ENCODE measurements around the gene GYS1. TPM values are rescaled to one million over a fixed set of nuclear protein-coding genes. Genes with fewer than 3 reads are reported as not detected.

The GYS1 gene
- total RNA-seq, 4 donors from 2014 or later: 33.3 to 39.3 (median 37.3) TPM

- intact Hi-C loops (cut with DNase I): no loop called here
- Histone ChIP-seq H3K27ac (replicated peaks in 1 of 4) (peak overlapping the region; percentile 93 to 96 (median 94)), H3K4me3 (peak overlapping the region; percentile 65 to 82 (median 78)), H3K9me3 (no peaks in the 10 kb centered on the region), H3K36me3 (peaks cover 10 to 46% (median 33%) of the 10 kb centered on the region in 4 donors), H3K27me3 (no peaks in the 10 kb centered on the region), H3K4me1 (peaks cover 36 to 54% (median 48%) of the 10 kb centered on the region in 4 donors)
- no peak for DNase-seq (ENCODE audit: extremely low spot score)
- TF ChIP-seq CTCF (IDR thresholded peaks at IDR 0.05) (no peak), EP300 (IDR thresholded peaks at IDR 0.05) (no peak), POLR2A (IDR thresholded peaks at IDR 0.05; ENCODE audit: low read depth) (no peak), POLR2AphosphoS5 (IDR thresholded peaks at IDR 0.05) (no peak)
- WGBS: 90% methylated on average over 22 of the region's 22 CpGs
Observed at GRCh38 chr19:48991011-48991609, 2.0 kb downstream of the GYS1 start.

- intact Hi-C loops (cut with DNase I): no loop called here
- Histone ChIP-seq H3K36me3 (peaks cover 12 to 53% (median 40%) of the 10 kb centered on the region in 4 donors), H3K4me1 (peaks cover 36 to 52% (median 46%) of the 10 kb centered on the region in 4 donors), H3K4me3 (no peak overlapping the region), H3K27me3 (no peaks in the 10 kb centered on the region), H3K27ac (replicated peaks in 1 of 4) (peak overlapping the region in 3 of 4 donors; percentile 93 to 95 (median 94)), H3K9me3 (no peaks in the 10 kb centered on the region)
- no peak for TF ChIP-seq CTCF (IDR thresholded peaks at IDR 0.05)
- no peak for TF ChIP-seq EP300 (IDR thresholded peaks at IDR 0.05)
- no peak for TF ChIP-seq POLR2AphosphoS5 (IDR thresholded peaks at IDR 0.05)
- TF ChIP-seq POLR2A (IDR thresholded peaks at IDR 0.05; ENCODE audit: low read depth): no peak
- no peak for DNase-seq (ENCODE audit: extremely low spot score)
- WGBS: 63% methylated on average over 4 of the region's 4 CpGs
Observed at GRCh38 chr19:48990400-48990799, 2.7 kb downstream of the GYS1 start.

GRCh38 chr19:48989701-48990291 is 3.3 kb downstream of the GYS1 start:
- H3K9me3 ChIP-seq: no peaks in the 10 kb centered on the region
- H3K4me3 ChIP-seq: no peak overlapping the region
- 71% methylated on average over 13 of the region's 17 CpGs for WGBS
- intact Hi-C loops (cut with DNase I): no loop called here
- H3K27ac ChIP-seq (replicated peaks in 1 of 4): peak overlapping the region in 2 of 4 donors; percentile 93 to 95
- DNase-seq (ENCODE audit: extremely low spot score): no peak
- no peaks in the 10 kb centered on the region for H3K27me3 ChIP-seq
- H3K4me1 ChIP-seq: peaks cover 35 to 46% (median 40%) of the 10 kb centered on the region in 4 donors
- peaks cover 19 to 59% (median 46%) of the 10 kb centered on the region in 4 donors for H3K36me3 ChIP-seq
- no peak for TF ChIP-seq CTCF (IDR thresholded peaks at IDR 0.05)
- TF ChIP-seq POLR2AphosphoS5 (IDR thresholded peaks at IDR 0.05): no peak
- TF ChIP-seq POLR2A (IDR thresholded peaks at IDR 0.05; ENCODE audit: low read depth): no peak
- no peak for TF ChIP-seq EP300 (IDR thresholded peaks at IDR 0.05)

GRCh38 chr19:48988860-48989259 is 4.2 kb downstream of the GYS1 start:
- no peaks in the 10 kb centered on the region for H3K9me3 ChIP-seq
- peaks cover 27 to 37% (median 31%) of the 10 kb centered on the region in 4 donors for H3K4me1 ChIP-seq
- H3K27ac ChIP-seq (replicated peaks in 1 of 4): no peak overlapping the region
- WGBS: 91% methylated on average over 9 of the region's 9 CpGs
- TF ChIP-seq POLR2A (IDR thresholded peaks at IDR 0.05; ENCODE audit: low read depth) (no peak), CTCF (IDR thresholded peaks at IDR 0.05) (no peak), EP300 (IDR thresholded peaks at IDR 0.05) (no peak), POLR2AphosphoS5 (IDR thresholded peaks at IDR 0.05) (no peak)
- peaks cover 25 to 69% (median 55%) of the 10 kb centered on the region in 4 donors for H3K36me3 ChIP-seq
- intact Hi-C loops (cut with DNase I): no loop called here
- no peak for DNase-seq (ENCODE audit: extremely low spot score)
- no peak overlapping the region for H3K4me3 ChIP-seq
- H3K27me3 ChIP-seq: no peaks in the 10 kb centered on the region
